SKM-1 (cell line): ENCODE data around the gene SYNE2.
"Not testable (repeated sequence)": the region's sequence is repeated elsewhere in the genome, so short reads cannot be mapped to it uniquely, and the experiment has no call there.

Source experiments
- DNase-seq: peaks from one replicate; lab custom pipeline; 2025; ENCODE audit not compliant: unreplicated experiment; lab: John Stamatoyannopoulos, UW

SYNE2 gene

DNA sequence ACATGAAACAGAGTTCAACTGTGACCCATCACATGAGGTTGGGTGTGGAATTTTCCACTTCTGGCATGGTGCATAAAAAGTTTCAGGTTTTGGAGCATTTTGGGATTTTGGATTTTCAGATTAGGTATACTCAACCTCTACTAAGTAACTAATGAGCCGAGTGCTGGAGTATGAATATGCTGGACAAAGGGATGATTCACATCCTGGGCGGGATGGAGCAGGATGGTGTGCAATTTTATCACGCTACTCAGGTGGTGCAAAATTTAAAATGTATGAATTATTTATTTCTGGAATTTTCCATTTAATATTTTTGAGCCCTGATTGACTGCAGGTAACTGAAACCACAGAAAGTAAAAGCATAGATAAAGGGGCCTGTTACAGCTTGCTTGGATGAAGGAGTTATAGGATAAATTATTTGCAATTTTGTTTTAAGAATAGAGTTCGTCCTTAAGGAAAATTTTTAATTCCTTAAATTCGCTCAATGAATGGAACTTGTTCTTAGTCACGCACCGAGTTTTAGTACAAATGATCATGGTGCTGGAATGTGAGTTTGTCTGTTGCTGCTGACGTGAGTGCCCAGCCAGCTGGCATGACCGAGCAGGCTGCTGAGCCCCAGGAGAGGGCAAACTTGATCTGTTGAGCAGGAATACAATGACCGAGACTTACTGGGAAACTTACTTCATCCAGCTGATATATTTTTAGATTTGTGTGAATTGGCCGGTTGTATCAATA is 265.0 kb downstream of the SYNE2 start:
- no peak for DNase-seq

DNA sequence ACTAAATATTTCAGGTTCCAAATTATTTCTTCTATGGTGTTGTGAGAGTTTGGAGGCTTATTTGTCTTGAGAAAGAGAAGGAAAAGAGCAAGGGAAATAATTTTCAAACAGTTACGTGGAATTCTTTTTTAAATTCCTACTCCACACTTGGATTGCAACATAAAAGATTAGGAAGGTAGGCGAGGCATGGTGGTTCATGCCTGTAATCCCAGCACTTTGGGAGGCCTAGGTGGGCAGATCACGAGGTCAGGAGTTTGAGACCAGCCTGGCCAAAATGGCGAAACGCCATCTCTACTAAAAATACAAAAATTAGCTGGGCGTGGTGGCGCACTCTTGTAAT is 265.6 kb downstream of the SYNE2 start:
- DNase-seq = not testable (repeated sequence)

DNA sequence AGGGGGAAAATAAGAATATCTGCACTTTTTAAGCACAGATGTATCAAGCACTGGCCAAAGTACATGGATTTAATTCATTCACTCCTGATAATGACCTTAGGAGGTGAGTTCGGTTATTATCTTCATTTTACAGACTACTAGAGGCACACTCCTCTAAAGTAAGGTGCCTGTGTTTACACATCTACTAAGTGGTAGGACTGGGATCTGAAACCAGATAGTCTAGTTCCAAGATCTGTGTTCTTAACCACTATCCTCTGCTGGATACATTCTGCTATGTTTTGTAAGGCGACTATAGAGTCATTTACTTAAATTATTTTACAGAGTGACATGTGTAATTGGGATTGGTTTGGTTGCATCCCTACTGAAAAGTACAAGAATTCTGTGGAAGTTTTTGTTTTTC is 266.1 kb downstream of the SYNE2 start:
- DNase-seq = no peak

DNA sequence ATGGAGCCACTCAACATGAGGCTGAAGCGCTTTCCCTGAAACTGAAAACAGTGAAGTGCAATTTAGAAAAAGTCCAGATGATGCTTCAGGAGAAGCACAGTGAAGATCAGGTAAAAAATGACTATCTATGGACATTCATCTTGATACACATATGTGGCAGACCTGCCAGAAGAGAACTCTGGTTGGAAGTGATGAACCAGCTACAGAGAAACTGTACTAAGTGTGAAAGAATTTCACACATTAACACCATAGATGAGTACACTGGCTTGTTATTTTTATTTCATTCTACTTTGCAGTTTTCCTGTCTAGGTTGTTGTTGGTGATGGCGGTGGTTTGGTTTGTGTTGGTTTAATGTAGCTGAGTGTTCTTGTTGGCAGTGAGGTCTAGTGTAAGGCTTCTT is 266.7 kb downstream of the SYNE2 start:
- no peak for DNase-seq

DNA sequence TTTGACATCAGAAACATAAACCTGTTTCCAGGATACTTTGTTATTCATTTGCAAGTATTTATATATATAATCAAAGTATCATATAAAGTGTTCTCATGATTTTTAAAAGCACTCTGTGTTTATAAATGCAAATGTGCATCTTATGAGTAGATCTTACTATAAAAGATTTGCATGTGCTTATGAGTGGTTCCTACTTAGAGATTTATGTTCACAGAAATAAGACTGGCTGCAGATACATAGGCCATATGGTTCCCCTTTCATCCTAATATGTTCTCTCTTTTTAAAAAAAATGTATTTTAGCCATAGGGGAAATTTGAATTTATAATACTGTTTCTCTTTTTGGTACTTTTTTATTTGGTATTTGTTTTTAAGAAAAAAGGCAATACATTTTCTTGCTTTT is 267.2 kb downstream of the SYNE2 start:
- no peak for DNase-seq

DNA sequence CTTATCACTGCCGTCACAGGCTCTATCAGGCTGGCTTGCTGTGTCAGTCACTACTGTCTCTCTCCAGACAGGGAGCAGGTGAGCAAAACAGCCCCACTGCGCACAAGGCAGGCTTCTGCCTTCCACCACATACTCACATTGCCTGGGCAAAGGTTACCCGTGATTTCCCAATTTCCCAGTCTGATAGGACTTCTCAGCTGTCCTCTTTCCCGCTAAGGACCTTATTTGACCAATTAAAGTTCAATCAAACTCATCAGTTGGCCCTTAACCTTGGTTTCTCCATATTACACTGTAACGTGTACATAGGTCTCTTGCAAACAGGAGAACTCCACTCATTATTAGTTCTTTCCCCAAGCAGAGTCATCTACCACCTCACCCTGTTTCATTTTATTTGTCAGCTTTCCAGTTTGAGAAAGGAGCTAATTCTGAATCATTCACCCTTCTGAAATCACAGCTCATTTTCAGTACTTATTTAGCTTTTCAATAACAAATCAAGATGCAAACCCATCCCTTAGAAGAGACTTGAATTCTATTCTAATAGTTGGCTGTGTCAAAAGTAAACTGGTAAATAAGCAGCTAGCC is 270.5 kb downstream of the SYNE2 start:
- DNase-seq = no peak

DNA sequence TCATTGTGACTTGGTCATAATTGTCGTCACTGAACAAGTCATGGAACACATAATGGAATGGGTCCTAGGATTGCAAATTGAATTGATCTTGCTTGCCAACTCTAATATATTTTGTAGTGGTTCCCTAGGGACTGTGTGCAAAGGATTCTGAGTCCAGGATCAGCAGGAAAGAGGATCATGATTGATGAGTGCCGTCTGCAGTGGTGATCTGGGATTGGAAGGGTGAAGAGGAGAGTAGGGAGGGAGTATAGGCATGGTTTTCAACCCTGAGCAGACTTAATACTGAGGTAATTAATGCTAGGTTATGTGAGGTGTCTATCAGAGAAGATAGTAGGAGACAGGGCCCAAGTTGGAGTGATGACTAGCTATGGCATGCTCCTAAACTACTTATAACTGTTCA is 272.5 kb downstream of the SYNE2 start:
- DNase-seq = no peak

DNA sequence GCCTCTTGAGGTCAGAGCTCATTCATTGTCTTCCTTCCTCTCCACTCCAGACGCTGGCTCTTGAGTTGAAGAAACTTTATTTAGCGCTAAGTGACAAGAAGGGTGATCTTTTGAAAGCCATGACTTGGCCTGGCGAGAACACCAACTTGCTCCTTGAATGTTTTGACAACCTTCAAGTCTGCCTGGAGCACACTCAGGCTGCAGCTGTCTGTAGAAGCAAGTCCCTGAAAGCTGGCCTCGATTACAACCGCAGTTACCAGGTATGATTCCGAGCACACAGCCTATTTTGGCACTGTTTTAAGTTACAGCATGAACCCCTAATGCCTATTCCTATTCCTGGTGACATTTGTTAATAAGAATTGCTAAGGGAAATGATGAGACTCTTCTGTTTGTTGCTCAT is 273.7 kb downstream of the SYNE2 start:
- DNase-seq = no peak

DNA sequence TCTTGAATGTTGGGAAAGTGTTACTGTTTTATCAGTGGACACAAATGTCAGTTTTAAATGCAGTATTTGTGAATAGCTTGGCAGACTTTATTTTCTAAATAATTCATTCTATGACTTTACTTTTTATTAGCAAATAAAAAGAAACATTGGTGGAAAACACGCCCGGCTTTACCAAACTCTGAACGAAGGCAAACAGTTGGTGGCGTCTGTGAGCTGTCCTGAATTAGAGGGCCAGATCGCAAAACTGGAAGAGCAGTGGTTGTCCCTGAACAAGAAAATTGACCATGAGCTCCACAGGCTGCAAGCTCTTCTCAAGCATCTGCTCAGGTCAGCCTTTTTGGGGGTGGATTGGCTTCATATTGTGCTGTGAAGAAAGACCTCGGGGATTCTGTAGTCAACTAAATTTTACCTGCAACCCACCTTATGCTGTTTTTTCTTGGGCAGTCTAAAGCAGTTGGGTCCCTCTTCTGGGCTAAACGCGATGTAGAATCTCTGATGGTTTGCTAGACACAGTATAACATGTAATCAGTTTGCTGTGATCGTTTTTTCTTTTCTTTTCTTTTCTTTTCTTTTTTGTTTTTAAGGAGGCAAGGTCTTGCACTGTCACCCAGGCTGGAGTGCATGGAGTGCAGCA is 285.0 kb downstream of the SYNE2 start:
- no peak for DNase-seq

DNA sequence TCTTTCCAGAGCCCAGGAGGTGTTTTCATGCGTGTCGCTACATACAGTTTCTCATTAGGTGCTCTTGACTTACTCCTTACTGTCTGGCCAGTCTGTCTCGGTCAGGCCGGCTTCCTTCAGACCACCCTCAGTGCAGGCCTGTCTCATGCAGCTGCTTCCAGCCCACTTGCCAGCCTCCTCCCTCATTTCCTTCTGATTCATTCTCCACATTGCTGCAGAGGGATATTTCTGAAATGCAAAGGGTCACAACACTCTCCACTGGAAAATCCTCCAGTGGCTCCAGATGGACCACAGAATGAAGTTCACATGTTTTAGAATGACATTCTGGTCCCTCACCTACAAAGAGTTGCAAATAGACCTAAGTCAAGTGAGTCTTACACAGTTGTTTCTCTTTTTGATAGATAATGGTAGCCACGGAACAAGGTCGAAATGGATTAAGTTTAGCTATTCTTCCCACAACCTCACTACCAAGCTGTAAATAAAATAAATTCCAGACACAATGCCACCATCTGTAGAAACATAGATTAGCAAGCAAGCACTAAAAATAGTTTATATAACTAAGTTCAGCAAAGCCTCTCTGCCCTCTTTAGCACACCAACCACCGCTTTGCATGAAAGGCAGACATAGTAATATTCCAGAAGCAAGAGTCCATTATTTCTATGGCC is 294.5 kb downstream of the SYNE2 start:
- DNase-seq = no peak

DNA sequence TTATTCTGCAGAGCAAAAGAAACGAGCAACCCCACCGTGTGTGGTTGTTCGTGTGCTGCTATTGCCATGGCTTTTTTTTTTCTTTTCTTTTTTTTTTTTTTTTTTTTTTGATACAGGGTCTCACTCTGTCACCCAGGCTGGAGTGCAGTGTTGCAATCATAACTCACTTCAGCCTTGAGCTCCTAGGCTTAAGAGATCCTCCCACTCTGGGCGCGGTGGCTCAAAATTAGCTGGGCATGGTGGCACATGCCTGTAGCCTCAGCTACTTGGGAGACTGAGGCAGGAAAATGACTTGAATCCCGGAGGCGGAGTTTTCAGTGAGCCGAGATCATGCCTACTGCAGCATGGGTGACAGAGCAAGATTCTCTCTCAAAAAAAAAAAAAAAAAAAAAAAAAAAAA is 297.1 kb downstream of the SYNE2 start:
- no peak for DNase-seq

DNA sequence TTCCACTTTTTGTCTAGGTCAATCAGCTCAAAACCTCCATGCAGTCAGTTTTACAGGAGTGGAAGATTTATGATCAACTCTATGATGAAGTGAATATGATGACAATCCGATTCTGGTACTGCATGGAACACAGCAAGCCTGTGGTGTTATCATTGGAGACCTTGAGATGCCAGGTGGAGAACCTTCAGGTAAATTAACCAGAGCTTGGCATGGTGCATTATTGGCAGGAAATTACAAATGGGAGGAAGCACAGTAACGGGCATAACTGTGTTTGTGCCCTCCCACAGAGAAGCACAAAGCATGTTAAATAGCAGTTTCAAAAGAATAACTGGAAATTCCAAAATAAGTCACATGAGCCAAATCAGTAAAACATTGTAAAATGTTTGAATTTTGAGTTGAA is 305.8 kb downstream of the SYNE2 start:
- DNase-seq = no peak

DNA sequence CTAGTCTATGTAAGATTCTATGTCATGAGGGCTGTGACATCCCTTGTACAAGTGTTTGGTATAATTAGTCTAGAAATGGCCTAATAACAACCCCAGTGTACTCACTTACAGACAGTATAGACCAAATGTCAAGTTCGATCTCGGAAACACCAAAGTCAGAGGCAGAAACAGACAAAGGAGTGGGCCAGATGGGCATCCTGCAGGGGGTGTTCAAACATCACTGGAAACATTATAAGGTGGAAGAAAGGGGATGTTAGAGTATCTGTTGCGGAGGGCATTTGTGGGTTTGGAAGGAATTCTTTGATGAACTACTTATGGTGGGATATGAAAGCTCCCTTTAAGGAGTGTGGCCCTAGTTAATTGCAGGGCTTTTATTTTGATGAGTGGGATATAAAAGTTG is 306.8 kb downstream of the SYNE2 start:
- DNase-seq = no peak

DNA sequence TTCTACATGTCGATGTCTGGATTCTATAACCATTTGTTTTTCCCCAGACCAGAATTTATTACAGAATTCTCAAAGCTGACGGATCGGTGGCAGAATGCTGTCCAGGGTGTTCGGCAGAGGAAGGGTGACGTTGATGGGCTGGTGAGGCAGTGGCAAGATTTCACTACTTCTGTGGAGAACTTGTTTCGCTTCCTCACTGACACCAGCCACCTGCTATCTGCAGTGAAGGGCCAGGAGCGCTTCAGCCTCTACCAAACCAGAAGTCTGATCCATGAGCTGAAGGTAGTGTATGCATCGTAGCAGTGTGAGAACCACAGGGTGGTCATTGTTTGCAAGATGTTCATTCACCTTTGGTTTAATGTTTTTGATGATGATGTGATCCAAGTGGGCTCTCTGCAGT is 317.4 kb downstream of the SYNE2 start:
- no peak for DNase-seq

DNA sequence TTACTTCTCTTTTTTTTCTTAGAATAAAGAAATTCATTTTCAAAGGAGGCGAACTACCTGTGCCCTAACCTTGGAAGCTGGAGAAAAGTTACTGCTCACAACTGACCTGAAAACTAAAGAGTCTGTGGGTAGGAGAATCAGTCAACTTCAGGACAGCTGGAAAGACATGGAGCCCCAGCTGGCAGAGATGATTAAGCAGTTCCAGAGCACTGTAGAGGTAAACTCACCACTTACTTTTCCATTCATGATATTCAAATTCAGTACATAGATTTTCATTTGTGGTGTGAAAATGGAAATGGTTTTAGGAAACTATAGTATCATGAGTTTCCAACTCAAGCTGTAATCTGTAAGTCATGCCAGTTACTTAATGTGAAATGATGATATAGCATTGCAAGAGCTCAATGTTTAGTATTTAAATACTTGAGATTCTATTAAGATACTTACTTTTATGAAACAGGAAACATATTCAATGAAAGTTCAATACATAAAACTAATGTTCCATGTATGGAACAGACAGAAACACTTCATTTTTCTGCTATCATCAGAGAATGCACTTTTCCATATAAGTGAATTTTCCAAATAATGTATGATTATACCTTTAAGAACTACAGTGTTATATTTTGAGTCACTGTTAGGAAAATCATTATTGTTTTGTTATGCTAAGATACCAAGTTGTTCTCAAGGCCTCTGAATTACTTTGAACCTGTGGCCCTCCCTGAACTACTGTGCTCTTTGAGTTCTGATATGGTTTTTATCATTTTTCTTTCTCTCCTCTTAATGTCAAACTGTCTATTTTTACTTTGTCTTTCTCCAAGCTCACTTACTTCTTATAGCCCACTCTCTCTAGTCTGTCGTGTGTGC is 322.3 kb downstream of the SYNE2 start:
- no peak for DNase-seq

DNA sequence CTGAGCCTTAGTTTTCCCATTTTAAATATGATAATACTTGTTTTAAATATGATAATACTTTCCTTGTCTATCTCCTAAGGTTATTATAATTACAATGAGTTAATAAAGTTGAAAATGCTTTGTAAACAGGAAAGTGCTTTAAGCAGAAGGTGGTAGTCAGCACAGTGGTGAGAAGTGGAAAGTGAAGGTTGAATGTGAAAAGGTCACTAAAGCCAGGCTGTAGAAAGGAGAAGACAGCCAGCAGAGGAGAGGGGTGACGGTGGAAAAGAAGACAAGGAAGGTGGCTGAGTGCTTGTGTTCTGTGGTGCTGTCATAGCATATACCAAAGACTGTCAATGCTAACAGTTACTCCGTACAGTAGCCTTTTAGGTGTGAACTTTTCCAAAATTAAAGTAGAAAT is 323.5 kb downstream of the SYNE2 start:
- DNase-seq = no peak

DNA sequence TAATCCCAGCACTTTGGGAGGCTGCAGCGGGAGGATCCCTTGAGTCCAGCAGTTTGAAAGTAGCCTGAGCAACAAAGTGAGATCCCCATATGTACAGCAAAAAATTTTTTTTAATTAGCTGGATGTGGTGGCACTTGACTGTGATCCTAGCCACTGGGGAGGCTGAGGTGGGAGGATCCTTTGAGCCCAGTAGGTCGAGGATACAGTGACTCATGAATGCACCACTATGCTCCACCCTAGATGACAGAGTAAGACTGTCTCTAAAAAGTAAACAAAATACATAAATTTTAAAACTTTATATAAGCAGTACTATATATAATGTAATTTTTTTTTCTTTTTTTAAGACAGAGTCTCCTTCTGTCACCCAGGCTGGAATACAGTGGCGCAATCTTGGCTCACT is 326.0 kb downstream of the SYNE2 start:
- DNase-seq = no peak

DNA sequence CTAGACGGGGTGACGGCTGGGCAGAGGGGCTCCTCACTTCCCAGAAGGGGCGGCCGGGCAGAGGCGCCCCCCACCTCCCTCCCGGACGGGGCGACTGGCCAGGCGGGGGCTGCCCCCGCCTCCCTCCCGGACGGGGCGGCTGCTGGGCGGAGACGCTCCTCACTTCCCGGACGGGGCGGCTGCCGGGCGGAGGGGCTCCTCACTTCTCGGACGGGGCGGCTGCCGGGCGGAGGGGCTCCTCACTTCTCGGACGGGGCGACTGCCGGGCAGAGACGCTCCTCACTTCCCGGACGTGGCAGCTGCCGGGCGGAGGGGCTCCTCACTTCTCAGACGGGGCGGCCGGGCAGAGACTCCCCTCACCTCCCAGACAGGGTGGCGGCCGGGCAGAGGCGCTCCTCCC is 330.1 kb downstream of the SYNE2 start:
- not testable (repeated sequence) for DNase-seq

DNA sequence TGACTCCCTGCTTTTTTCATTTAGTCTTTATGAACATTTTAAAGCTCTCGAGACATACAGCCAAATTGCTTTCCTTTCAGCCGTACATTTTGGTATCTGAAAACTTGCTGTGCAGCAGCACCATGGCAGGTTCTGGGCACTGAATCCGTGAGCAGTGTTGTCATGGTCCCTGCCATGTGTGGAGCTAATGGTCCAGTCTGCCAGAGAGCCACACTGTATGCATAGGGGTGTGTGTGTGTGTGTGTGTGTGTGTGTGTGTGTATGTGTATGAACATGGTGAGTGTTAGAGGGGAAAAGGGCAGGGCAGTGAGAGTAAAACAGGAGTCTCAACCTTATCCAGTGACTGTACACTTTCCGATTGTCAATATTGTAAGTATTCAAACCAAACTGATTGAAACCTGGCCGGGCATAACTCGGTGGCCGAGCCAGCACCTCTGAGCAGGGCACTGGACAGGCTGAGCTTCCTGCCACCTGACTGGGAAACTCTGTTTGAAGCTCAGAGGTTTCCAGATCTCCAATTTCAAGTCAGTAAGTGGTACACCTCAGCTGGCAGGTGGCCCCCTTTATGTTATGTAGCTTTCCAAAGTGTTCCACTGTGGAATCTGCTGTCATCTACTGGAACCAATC is 331.4 kb downstream of the SYNE2 start:
- no peak for DNase-seq

DNA sequence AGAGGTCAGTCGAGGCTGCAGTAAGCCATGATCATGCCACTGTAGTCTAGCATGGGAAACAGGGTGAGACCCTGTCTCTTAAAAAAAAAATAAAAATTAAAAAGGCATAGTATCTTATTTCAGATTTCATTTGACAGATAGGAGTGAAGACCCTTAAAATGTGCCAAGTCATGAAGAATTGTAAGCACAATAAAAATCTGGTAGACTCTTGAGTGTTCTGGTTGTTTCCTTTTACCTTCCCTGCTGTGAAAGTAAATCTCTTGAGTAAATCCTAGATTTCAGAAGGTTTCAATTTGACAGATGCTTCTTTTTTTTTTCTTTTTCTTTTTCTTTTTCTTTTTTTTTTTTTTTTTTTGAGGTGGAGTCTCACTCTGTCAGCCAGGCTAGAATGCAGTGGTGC is 332.4 kb downstream of the SYNE2 start:
- DNase-seq = no peak
